Measurements from ENCODE around the gene AGAP3.

DNA sequence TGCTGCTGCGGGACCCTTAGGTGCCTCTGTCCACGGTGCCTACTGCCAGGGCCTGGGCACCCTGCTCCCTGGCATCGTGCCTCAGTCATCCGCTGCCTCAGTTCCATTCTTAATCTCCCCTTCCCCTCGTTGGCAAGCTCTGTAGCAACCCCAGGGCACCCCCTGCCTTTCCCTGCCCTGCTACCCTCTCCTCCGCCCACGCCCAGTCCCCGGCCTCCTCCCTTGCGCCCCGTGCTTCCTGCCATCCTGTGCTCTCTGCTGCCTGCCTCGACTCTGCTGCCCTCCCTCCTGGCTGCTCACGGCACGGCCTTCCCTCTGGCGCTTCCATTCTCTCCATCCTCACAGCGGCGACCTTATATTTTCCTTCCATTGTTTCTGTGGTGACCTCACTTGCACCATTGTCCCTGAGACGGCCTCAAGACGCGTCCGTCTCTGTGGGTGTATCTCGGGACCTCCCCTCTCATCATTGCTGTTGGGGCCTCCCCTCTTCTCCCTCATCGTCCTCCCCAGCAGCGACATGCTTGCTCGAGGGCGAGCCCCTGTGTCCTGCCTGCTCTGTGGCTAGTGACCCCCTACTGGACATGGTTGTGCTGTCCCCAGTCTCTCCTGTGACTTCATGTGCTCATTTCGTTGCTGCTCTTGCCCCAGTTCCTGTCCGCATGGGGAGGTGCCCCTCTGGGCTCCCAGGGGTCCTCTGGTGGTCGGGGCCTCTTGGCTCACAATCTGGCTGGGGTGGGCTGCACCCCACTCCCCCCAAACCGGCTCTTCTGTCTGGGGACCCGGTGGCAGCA, 35.3 kb downstream of the AGAP3 start:
- TF ChIP-seq CTCF (IDR thresholded peaks at IDR 0.05; ENCODE audit: low read depth, low read length) (no peak), EZH2phosphoT487 (IDR thresholded peaks at IDR 0.05; ENCODE audit: low read depth) (no peak)

All from OCI-LY3 (cell line).